ENCODE results near the gene CPVL. TPM values are rescaled to one million over a fixed set of nuclear protein-coding genes. Genes with fewer than 3 reads are reported as not detected.

The CPVL gene
- total RNA-seq, 1 experiment from 2014 or later, result 62.7 TPM

DNA sequence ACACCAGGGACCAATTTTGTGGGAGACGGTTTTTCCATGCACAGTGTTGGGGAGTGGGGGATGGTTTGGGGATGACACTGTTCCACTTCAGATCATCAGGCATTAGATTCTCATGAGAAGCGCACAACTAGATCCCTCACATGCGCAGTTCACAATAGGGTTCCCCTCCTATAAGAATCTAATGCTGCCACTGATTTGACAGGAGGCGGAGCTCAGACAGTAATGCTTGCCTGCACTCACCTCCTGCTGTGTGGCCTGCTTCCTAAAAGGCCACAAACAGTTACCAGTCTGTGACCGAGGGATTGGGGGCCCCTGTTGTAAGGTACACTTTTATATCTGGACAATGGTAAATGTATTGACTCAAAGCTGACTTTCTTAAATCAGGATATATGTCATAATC, 142.6 kb downstream of the CPVL start:
- DNase-seq, result no peak
- TF ChIP-seq, protein P1, sequence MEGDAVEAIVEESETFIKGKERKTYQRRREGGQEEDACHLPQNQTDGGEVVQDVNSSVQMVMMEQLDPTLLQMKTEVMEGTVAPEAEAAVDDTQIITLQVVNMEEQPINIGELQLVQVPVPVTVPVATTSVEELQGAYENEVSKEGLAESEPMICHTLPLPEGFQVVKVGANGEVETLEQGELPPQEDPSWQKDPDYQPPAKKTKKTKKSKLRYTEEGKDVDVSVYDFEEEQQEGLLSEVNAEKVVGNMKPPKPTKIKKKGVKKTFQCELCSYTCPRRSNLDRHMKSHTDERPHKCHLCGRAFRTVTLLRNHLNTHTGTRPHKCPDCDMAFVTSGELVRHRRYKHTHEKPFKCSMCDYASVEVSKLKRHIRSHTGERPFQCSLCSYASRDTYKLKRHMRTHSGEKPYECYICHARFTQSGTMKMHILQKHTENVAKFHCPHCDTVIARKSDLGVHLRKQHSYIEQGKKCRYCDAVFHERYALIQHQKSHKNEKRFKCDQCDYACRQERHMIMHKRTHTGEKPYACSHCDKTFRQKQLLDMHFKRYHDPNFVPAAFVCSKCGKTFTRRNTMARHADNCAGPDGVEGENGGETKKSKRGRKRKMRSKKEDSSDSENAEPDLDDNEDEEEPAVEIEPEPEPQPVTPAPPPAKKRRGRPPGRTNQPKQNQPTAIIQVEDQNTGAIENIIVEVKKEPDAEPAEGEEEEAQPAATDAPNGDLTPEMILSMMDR (IDR thresholded peaks at IDR 0.05; ENCODE audit: unreplicated experiment), result no peak
- Mint-ChIP-seq H3K36me3 (ENCODE audit: insufficient read depth, unreplicated experiment) (no peaks in the 10 kb centered on the region), H3K27ac (ENCODE audit: unreplicated experiment) (no peak overlapping the region), H3K27me3 (ENCODE audit: unreplicated experiment) (peaks cover 17% of the 10 kb centered on the region), H3K4me1 (ENCODE audit: low read depth, unreplicated experiment) (no peaks in the 10 kb centered on the region), H3K9me3 (ENCODE audit: low read depth, unreplicated experiment) (peaks cover 2% of the 10 kb centered on the region), H3K4me3 (ENCODE audit: low read depth, unreplicated experiment) (no peak overlapping the region)
- intact Hi-C loops (cut with micrococcal nuclease; ENCODE audit: unreplicated experiment), result no loop called here
- no TSS peak for BruUV-seq (replicated peaks)
- CTCF ChIA-PET, result no interaction called here

DNA sequence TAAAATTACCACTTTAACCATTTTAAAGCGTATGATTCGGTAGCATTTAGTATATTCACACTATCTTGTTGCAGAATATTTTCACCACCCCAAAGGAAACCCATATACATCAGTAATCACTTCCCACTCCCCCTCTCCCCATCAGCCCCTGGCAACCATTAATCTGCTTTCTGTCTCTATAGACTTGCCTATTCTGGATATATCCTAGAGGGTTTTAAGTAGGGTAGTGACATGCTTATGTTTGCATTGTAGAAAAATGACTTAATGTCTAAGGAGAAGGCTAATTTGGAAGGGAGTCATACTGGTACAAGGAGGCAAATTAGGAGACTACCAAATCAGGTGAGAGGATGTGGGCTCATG, 145.6 kb downstream of the CPVL start:
- no TSS peak for BruUV-seq (replicated peaks)
- no peak overlapping the region for H3K4me3 Mint-ChIP-seq (ENCODE audit: low read depth, unreplicated experiment)
- H3K4me1 Mint-ChIP-seq (ENCODE audit: low read depth, unreplicated experiment), result no peaks in the 10 kb centered on the region
- CTCF ChIA-PET, result interaction anchor here (0.6 kb wide), 1 partner anchor 45 kb away, joined by 3 read pairs; no protein-coding TSS in a partner anchor
- intact Hi-C loops (cut with micrococcal nuclease; ENCODE audit: unreplicated experiment), result no loop called here
- no peaks in the 10 kb centered on the region for H3K9me3 Mint-ChIP-seq (ENCODE audit: low read depth, unreplicated experiment)
- H3K27me3 Mint-ChIP-seq (ENCODE audit: unreplicated experiment), result peaks cover 17% of the 10 kb centered on the region
- DNase-seq, result no peak
- TF ChIP-seq, protein P1 (IDR thresholded peaks at IDR 0.05; ENCODE audit: unreplicated experiment), result no peak
- H3K36me3 Mint-ChIP-seq (ENCODE audit: insufficient read depth, unreplicated experiment), result no peaks in the 10 kb centered on the region
- H3K27ac Mint-ChIP-seq (ENCODE audit: unreplicated experiment), result no peak overlapping the region

DNA sequence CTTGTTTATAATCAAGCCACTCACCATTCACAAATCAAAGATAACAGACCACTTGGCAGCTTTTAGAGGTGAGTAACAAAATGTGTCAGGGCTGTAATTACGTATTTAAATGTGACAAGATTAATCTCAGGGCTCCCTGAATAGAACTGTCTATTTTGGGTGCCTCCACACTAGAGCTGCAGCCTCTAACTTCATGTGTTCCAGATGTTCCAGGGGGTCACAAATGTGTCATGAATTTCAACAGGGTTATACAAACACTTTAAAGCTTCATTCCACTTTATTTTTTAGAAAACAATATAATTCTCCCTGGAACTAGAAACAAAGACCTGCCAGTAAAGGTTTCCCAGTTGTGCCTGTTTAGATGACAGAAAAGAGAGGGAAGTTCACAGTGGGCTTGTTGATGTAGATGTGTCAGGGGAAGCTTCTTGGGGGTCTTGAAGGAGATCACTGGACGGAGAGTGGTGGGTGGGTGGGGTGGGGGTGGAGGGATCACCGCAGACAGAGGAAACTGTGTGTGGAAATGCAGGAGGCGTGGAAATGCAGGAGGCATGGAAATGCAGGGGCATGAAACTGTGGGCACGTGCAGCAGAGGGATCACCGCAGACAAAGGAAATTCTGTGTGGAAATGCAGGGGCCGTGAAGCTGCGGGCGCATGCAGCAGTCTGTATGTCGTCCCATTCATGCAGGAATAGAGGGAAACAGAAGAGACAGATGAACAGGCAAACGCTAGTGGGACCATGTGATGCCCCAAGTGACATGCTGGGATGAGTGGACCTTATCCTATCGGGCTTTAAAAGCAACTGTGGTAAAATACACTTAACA, 146.2 kb downstream of the CPVL start:
- TF ChIP-seq, protein P1 (IDR thresholded peaks at IDR 0.05; ENCODE audit: unreplicated experiment), result no peak

DNA sequence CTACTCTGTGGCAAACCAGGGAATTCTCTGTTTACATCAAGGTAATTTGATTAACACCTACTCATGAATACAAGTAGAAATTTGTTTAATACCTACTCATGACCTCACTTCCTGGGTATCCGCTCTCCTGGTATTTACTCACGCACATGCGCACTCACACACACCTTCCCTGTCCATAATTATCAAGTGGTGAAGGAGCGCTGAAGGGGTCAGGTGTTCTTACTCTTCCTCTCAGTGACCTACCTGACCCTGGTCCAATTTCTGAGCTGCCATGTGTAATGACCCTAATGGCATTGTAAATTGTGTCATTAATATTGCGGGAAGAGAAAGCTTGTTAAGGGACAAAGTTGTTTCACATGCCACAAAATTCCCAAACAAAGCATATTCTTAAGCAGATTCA, 146.9 kb downstream of the CPVL start:
- intact Hi-C loops (cut with micrococcal nuclease; ENCODE audit: unreplicated experiment), result no loop called here
- Mint-ChIP-seq H3K27me3 (ENCODE audit: unreplicated experiment) (peaks cover 17% of the 10 kb centered on the region), H3K36me3 (ENCODE audit: insufficient read depth, unreplicated experiment) (no peaks in the 10 kb centered on the region), H3K9me3 (ENCODE audit: low read depth, unreplicated experiment) (no peaks in the 10 kb centered on the region), H3K27ac (ENCODE audit: unreplicated experiment) (no peak overlapping the region), H3K4me1 (ENCODE audit: low read depth, unreplicated experiment) (no peaks in the 10 kb centered on the region), H3K4me3 (ENCODE audit: low read depth, unreplicated experiment) (no peak overlapping the region)
- CTCF ChIA-PET, result interaction anchor here (0.9 kb wide), 1 partner anchor 14 kb away, joined by 4 read pairs; no protein-coding TSS in a partner anchor
- no TSS peak for BruUV-seq (replicated peaks)
- TF ChIP-seq, protein P1 (IDR thresholded peaks at IDR 0.05; ENCODE audit: unreplicated experiment), result no peak
- DNase-seq, result no peak

More for the DNA sequence above, 146.2 kb downstream of the CPVL start:
- Mint-ChIP-seq H3K27me3 (ENCODE audit: unreplicated experiment) (peaks cover 17% of the 10 kb centered on the region), H3K9me3 (ENCODE audit: low read depth, unreplicated experiment) (no peaks in the 10 kb centered on the region), H3K27ac (ENCODE audit: unreplicated experiment) (no peak overlapping the region), H3K4me1 (ENCODE audit: low read depth, unreplicated experiment) (no peaks in the 10 kb centered on the region), H3K4me3 (ENCODE audit: low read depth, unreplicated experiment) (no peak overlapping the region), H3K36me3 (ENCODE audit: insufficient read depth, unreplicated experiment) (no peaks in the 10 kb centered on the region)
- CTCF ChIA-PET, result interaction anchor here (0.7 to 0.9 kb wide), 2 partner anchors 13 to 44 kb away, joined by 3 to 4 read pairs; no protein-coding TSS in a partner anchor
- DNase-seq, result no peak
- intact Hi-C loops (cut with micrococcal nuclease; ENCODE audit: unreplicated experiment), result no loop called here
- BruUV-seq (replicated peaks), result no TSS peak

Data from Calu3 (cell line).